HepG2 (cell line): ENCODE measurements around the gene FAM193A. TPM values are rescaled to one million over a fixed set of nuclear protein-coding genes. Genes with fewer than 3 reads are reported as not detected.

Experiments
- CBX2 ChIP-seq, 2 experiments: fragments of 200-600 bp in 1 of 2; sonication (generic); formaldehyde crosslinking in 1 of 2; IDR thresholded peaks; 2 replicates each; pipeline versions ENCODE4 v1.7.0 to v1.8.1; 2018 to 2022; ENCODE audit warnings: low read depth in 2 of 2, low read length in 1 of 2, mild to moderate bottlenecking in 1 of 2, missing genetic modification reagents in 1 of 2
- CC2D1A ChIP-seq: sonication (generic); formaldehyde crosslinking; IDR thresholded peaks from 2 replicates; pipeline ENCODE4 v1.8.1; 2023; ENCODE audit warnings: mild to moderate bottlenecking, missing genetic modification reagents
- CCDC6 ChIP-seq: sonication (generic); formaldehyde crosslinking; IDR thresholded peaks from 2 replicates; pipeline ENCODE4 v1.8.1; 2022; ENCODE audit warnings: mild to moderate bottlenecking, missing genetic modification reagents, moderate library complexity
- CENPT ChIP-seq: sonication (generic); formaldehyde crosslinking; IDR thresholded peaks from 2 replicates; pipeline ENCODE4 v1.8.0; 2022; ENCODE audit warnings: low read depth, mild to moderate bottlenecking, moderate library complexity, missing genetic modification reagents
- ELF3 ChIP-seq: IDR thresholded peaks from 2 replicates; pipeline ENCODE4 v1.6.1; 2016; ENCODE audit warnings: missing genetic modification reagents, missing compliant biosample characterization
- FOSL2 ChIP-seq: sonication (generic); formaldehyde crosslinking; IDR thresholded peaks from 2 replicates; pipeline ENCODE4 v1.4.0; 2020; ENCODE audit warnings: missing genetic modification reagents
- FOXJ3 ChIP-seq: sonication (generic); formaldehyde crosslinking; IDR thresholded peaks from 2 replicates; pipeline ENCODE4 v1.4.0; 2020; ENCODE audit warnings: missing genetic modification reagents, mild to moderate bottlenecking, borderline replicate concordance
- HDAC1 ChIP-seq: sonication (generic); formaldehyde crosslinking; IDR thresholded peaks from 2 replicates; pipeline ENCODE4 v1.5.1; 2020; ENCODE audit warnings: mild to moderate bottlenecking, missing genetic modification reagents
- IKZF5 ChIP-seq: IDR thresholded peaks from 2 replicates; pipeline ENCODE4 v1.6.1; 2018; ENCODE audit warnings: missing genetic modification reagents, mild to moderate bottlenecking, missing compliant biosample characterization
- KDM3A ChIP-seq: IDR thresholded peaks from 2 replicates; pipeline ENCODE4 v1.6.1; 2018; ENCODE audit warnings: low read depth, missing compliant biosample characterization
- MTA3 ChIP-seq: sonication (generic); formaldehyde crosslinking; IDR thresholded peaks from 2 replicates; pipeline ENCODE4 v1.4.0; 2020; ENCODE audit warnings: missing genetic modification reagents
- RBM39 ChIP-seq: fragments of 200-400 bp; formaldehyde crosslinking; IDR thresholded peaks from one replicate; pipeline ENCODE4 v1.6.1; 2018; ENCODE audit warnings: antibody characterized with exemption, mild to moderate bottlenecking, low read depth, low read length; ENCODE audit not compliant: poor library complexity, severe bottlenecking
- REXO4 ChIP-seq: sonication (generic); formaldehyde crosslinking; IDR thresholded peaks from 2 replicates; pipeline ENCODE4 v1.8.0; 2022; ENCODE audit warnings: missing genetic modification reagents, mild to moderate bottlenecking, borderline replicate concordance
- SP5 ChIP-seq: IDR thresholded peaks from 2 replicates; pipeline ENCODE4 v1.6.1; 2016; ENCODE audit warnings: low read depth, borderline replicate concordance
- THAP9 ChIP-seq: sonication (generic); formaldehyde crosslinking; IDR thresholded peaks from 2 replicates; pipeline ENCODE4; 2020; ENCODE audit warnings: missing genetic modification reagents, mild to moderate bottlenecking, borderline replicate concordance
- ZBTB7B ChIP-seq: sonication (generic); formaldehyde crosslinking; IDR thresholded peaks from 2 replicates; pipeline ENCODE4 v1.4.0; 2020; ENCODE audit warnings: missing genetic modification reagents
- ZNF17 ChIP-seq: sonication (generic); formaldehyde crosslinking; IDR thresholded peaks from 2 replicates; pipeline ENCODE4 v1.5.0; 2020; ENCODE audit warnings: mild to moderate bottlenecking, missing genetic modification reagents
- ZNF382 ChIP-seq: sonication (generic); formaldehyde crosslinking; IDR thresholded peaks from 2 replicates; pipeline ENCODE4 v1.5.0; 2020; ENCODE audit warnings: missing genetic modification reagents, mild to moderate bottlenecking, borderline replicate concordance
- ZNF446 ChIP-seq: sonication (generic); formaldehyde crosslinking; IDR thresholded peaks from 2 replicates; pipeline ENCODE4 v1.5.0; 2020; ENCODE audit warnings: mild to moderate bottlenecking, missing genetic modification reagents
- ZNF558 ChIP-seq: sonication (generic); formaldehyde crosslinking; IDR thresholded peaks from 2 replicates; pipeline ENCODE4 v1.9.0; 2022; ENCODE audit warnings: mild to moderate bottlenecking, missing genetic modification reagents, borderline replicate concordance
- ZNF839 ChIP-seq: sonication (generic); formaldehyde crosslinking; IDR thresholded peaks from 2 replicates; pipeline ENCODE4 v1.4.0; 2020; ENCODE audit warnings: missing genetic modification reagents, mild to moderate bottlenecking, borderline replicate concordance
- ZSCAN21 ChIP-seq: sonication (generic); formaldehyde crosslinking; IDR thresholded peaks from 2 replicates; pipeline ENCODE4 v1.8.0; 2022; ENCODE audit warnings: mild to moderate bottlenecking, missing genetic modification reagents, moderate library complexity, borderline replicate concordance
- polyA plus RNA-seq, 8 experiments: library from polyadenylated mRNA; depleted of rRNA in 3 of 8; stranded (reverse) in 7 of 8; unstranded in 1 of 8; fragments of >200 nt; fragmentation: Illumina TruSeq in 4 of 8; extraction: Trizol in 4 of 8; gene quantifications; 2 replicates each; pipeline versions ENCODE4 v1.2.1 to v1.2.3, GENCODE V29; 2011 to 2016; ENCODE audit warnings: low read depth in 4 of 8, missing spikeins in 1 of 8, mixed read lengths in 1 of 8; ENCODE audit not compliant: insufficient read depth in 1 of 8
- total RNA-seq, 5 experiments: library from RNA; depleted of rRNA; stranded (reverse); fragments of >200 nt; fragmentation: Illumina TruSeq; extraction: Trizol; gene quantifications; 2 replicates each; pipeline ENCODE4 v1.2.3, GENCODE V29; 2016; ENCODE audit warnings: low read depth in 1 of 5
- TF ChIP-seq, protein P1 (sequence below): sonication (generic); formaldehyde crosslinking; IDR thresholded peaks from 2 replicates; pipeline ENCODE4 v1.5.0; 2020; ENCODE audit warnings: missing genetic modification reagents

Gene FAM193A
- total and polyA plus RNA-seq, 2 of the 13 experiments (the other 11 are each of a cell fraction or from before 2014, with no cell fraction given), result 5.7 to 8.7 TPM

DNA sequence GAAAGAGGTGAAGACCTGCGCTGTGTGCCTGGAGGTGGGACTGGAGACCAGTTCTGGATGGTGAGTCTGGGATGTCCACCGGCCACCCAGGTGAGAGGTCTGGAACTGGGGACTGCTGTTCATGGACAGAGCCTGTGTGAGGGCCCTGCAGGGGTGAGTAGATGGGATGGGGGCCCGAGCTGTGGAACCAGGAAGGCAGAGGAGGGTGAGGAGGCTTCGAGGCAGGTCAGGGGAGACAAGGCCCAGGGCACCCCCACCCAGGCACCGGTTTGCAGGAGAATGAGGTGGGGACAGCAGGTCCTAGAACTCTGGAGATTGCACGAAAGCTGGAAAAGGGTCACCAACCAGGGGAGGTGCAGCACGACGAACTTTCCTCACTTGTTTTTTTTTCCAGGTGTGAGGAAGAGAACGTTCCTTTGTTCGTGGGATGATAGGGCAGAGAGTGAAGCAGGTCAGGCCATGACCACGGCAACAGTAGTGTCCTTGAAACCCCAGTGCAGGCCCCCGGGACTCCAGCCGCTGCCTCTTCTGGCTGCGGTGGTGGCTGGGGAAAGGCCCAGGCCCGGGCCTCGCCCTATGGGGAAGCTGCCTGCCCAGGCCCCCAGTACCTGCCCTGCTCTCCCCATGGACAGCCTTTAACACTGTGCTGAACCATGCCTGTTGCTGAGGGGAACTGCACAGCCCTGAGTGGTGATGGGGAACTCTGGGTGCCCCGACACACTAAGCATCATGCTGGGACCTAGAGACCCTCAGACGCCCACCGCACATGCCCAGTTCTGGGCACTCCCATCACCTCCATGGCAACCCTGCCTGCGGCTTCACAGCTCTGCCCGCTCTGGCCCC, 196.8 kb downstream of the FAM193A start (continued):
- TF ChIP-seq CCDC6 (CRISPR knock-in tag) (peak; percentile 67; the same call in 1 of the 2 replicates), THAP9 (CRISPR knock-in tag) (0 out of 2 replicates have a peak, but pooled peaks have one; percentile 5), ZNF446 (CRISPR knock-in tag) (no peak), ZSCAN21 (CRISPR knock-in tag) (peak; percentile 36; the same call in 1 of the 2 replicates), ZNF839 (no peak), HDAC1 (CRISPR knock-in tag) (0 out of 2 replicates have a peak, but pooled peaks have one; percentile 40), FOSL2 (0 out of 2 replicates have a peak, but pooled peaks have one; percentile 12), ZBTB7B (0 out of 2 replicates have a peak, but pooled peaks have one; percentile 51), ZNF17 (CRISPR knock-in tag) (no peak), MTA3 (CRISPR knock-in tag) (no peak), FOXJ3 (CRISPR knock-in tag) (no peak), ZNF382 (CRISPR knock-in tag) (no peak), ZNF558 (CRISPR knock-in tag) (no peak), IKZF5 (CRISPR knock-in tag) (0 out of 2 replicates have a peak, but pooled peaks have one; percentile 21), REXO4 (CRISPR knock-in tag) (0 out of 2 replicates have a peak, but pooled peaks have one; percentile 42), CBX2 (IDR thresholded peaks at IDR 0.05; ENCODE audit: low read depth, low read length) (no peak), CBX2 (CRISPR knock-in tag; IDR thresholded peaks at IDR 0.05; ENCODE audit: low read depth) (no peak), CC2D1A (CRISPR knock-in tag) (no peak), SP5 (CRISPR knock-in tag) (0 out of 2 replicates have a peak, but pooled peaks have one; percentile 48), RBM39 (no peak), CENPT (CRISPR knock-in tag) (peak; percentile 45; the same call in 1 of the 2 replicates), KDM3A (CRISPR knock-in tag) (no peak), ELF3 (CRISPR knock-in tag) (peak; percentile 48; the same call in 1 of the 2 replicates)
- TF ChIP-seq, protein P1, sequence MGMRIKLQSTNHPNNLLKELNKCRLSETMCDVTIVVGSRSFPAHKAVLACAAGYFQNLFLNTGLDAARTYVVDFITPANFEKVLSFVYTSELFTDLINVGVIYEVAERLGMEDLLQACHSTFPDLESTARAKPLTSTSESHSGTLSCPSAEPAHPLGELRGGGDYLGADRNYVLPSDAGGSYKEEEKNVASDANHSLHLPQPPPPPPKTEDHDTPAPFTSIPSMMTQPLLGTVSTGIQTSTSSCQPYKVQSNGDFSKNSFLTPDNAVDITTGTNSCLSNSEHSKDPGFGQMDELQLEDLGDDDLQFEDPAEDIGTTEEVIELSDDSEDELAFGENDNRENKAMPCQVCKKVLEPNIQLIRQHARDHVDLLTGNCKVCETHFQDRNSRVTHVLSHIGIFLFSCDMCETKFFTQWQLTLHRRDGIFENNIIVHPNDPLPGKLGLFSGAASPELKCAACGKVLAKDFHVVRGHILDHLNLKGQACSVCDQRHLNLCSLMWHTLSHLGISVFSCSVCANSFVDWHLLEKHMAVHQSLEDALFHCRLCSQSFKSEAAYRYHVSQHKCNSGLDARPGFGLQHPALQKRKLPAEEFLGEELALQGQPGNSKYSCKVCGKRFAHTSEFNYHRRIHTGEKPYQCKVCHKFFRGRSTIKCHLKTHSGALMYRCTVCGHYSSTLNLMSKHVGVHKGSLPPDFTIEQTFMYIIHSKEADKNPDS (CRISPR knock-in tag), result peak; percentile 58; the same call in 1 of the 2 replicates
